Keratinocyte (primary cell): Measurements from ENCODE around the gene FIP1L1. TPM values are rescaled to one million over a fixed set of nuclear protein-coding genes. Genes with fewer than 3 reads are reported as not detected.

Experiments
- DNase-seq: peaks from one replicate; pipeline ENCODE4 v3.0.0-alpha.2; 2011; ENCODE audit warnings: low read depth, missing footprints, low spot score
- FAIRE-seq: peaks from 2 replicates; lab custom pipeline; 2011; peaks lifted over from hg19 to GRCh38; lab: Jason Lieb, UNC
- H2AFZ ChIP-seq: 2 replicates; pipeline ENCODE4 v1.6.0; 2012; ENCODE audit warnings: low read length, control low read depth, inconsistent platforms; ENCODE audit not compliant: control insufficient read depth
- H3K27ac ChIP-seq: 2 replicates; pipeline ENCODE4 v1.5.1; 2011; ENCODE audit warnings: low read length; ENCODE audit not compliant: control insufficient read depth, insufficient read depth
- H3K27me3 ChIP-seq: 3 replicates; pipeline ENCODE4 v1.6.0; 2011; ENCODE audit warnings: low read length; ENCODE audit not compliant: control insufficient read depth, insufficient read depth; ENCODE audit errors: extremely low read depth
- H3K36me3 ChIP-seq, 2 experiments: 2 replicates in 1 of 2; 3 replicates in 1 of 2; pipeline ENCODE4 v1.5.1; 2011; ENCODE audit warnings: low read length in 2 of 2, mild to moderate bottlenecking in 1 of 2; ENCODE audit not compliant: control insufficient read depth in 2 of 2, insufficient read depth in 2 of 2; ENCODE audit errors: extremely low read depth in 1 of 2
- H3K4me1 ChIP-seq: 3 replicates; pipeline ENCODE4 v1.5.1; 2011; ENCODE audit warnings: low read length; ENCODE audit not compliant: control insufficient read depth, insufficient read depth; ENCODE audit errors: extremely low read depth
- H3K4me2 ChIP-seq: 3 replicates; pipeline ENCODE4 v1.6.0; 2011; ENCODE audit warnings: low read depth, low read length; ENCODE audit not compliant: control insufficient read depth, insufficient read depth; ENCODE audit errors: extremely low read depth
- H3K4me3 ChIP-seq, 3 experiments: fragments of 200-600 bp in 1 of 3; sonication (generic) in 1 of 3; 2 replicates in 2 of 3; 3 replicates in 1 of 3; pipeline ENCODE4 v1.5.1; 2011 to 2016; ENCODE audit warnings: low read length in 3 of 3, mild to moderate bottlenecking in 3 of 3, control low read depth in 2 of 3, inconsistent platforms in 1 of 3, low read depth in 1 of 3, mixed read lengths in 1 of 3, mixed run types in 1 of 3, moderate library complexity in 1 of 3; ENCODE audit not compliant: control insufficient read depth in 2 of 3, insufficient read depth in 2 of 3; ENCODE audit errors: extremely low read depth in 1 of 3
- H3K79me2 ChIP-seq: 2 replicates; pipeline ENCODE4 v1.6.0; 2012; ENCODE audit warnings: low read length; ENCODE audit not compliant: control insufficient read depth, insufficient read depth
- H3K9ac ChIP-seq: 3 replicates; pipeline ENCODE4 v1.6.0; 2011; ENCODE audit warnings: low read length; ENCODE audit not compliant: control insufficient read depth, insufficient read depth; ENCODE audit errors: extremely low read depth
- H3K9me1 ChIP-seq: 3 replicates; pipeline ENCODE4 v1.6.0; 2011; ENCODE audit warnings: low read length; ENCODE audit not compliant: control insufficient read depth, insufficient read depth; ENCODE audit errors: extremely low read depth
- H3K9me3 ChIP-seq: 2 replicates; pipeline ENCODE4 v1.5.1; 2012; ENCODE audit warnings: low read depth, low read length; ENCODE audit not compliant: control insufficient read depth
- H4K20me1 ChIP-seq: 3 replicates; pipeline ENCODE4 v1.6.0; 2011; ENCODE audit warnings: low read length; ENCODE audit not compliant: control insufficient read depth, insufficient read depth; ENCODE audit errors: extremely low read depth
- EZH2 ChIP-seq: IDR thresholded peaks from one replicate; pipeline ENCODE4 v1.6.1; 2012; ENCODE audit warnings: inconsistent platforms, mild to moderate bottlenecking, low read length, moderate library complexity
- dilution Hi-C: fragments of 300-500 bp; cut with MboI; formaldehyde crosslinking; loops from one replicate; pipeline ENCODE4 v1.7.0; 2020; ENCODE audit warnings: low sequenced_read_pairs; ENCODE audit not compliant: extremely low pct_ligation_motif_present
- polyA plus RNA-seq, 5 experiments: library from polyadenylated mRNA; depleted of rRNA in 3 of 5; stranded (reverse) in 3 of 5; stranded (forward) in 1 of 5; unstranded in 1 of 5; fragments of >200 nt; gene quantifications; 1 replicate in 1 of 5; 2 replicates in 3 of 5; 3 replicates in 1 of 5; pipeline versions ENCODE4 v1.2.1 to v1.2.3, GENCODE V29; 2011 to 2012; ENCODE audit warnings: missing spikeins in 2 of 5, low read depth in 1 of 5, low replicate concordance in 1 of 5
- TF ChIP-seq, protein P1 (sequence below), 3 experiments: IDR thresholded peaks in 1 of 3; conservative IDR thresholded peaks in 1 of 3; optimal IDR thresholded peaks in 1 of 3; 2 replicates in 2 of 3; 3 replicates in 1 of 3; pipeline versions ENCODE3 to v1.5.1; 2011; ENCODE audit warnings: low read length in 3 of 3, mild to moderate bottlenecking in 3 of 3, moderate library complexity in 2 of 3, control low read depth in 1 of 3, inconsistent platforms in 1 of 3; ENCODE audit not compliant: insufficient read depth in 2 of 3; ENCODE audit errors: extremely low read depth in 1 of 3

The FIP1L1 gene
- polyA plus RNA-seq, 1 donor (not counting 4 experiments of a cell fraction or from before 2014, with no cell fraction given) = 36.7 TPM

DNA sequence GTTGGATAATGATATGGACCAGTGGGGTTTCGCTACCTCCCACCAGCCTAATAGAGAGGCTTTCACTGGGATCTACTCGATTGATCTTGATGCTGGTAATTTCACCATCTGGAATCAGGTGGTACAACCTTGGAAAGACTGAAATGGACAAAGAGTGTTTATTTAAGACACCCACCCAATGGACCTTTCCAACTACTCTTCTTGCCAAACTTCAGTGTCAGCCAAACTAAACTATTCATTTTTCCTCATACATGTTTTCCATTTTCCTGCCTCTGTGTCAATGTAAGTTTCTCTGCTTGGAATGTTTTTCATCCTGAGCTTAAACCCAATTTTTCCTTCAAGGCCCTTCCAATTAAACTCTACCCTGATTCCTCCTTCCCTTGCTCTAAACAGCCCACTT, 121.3 kb downstream of the FIP1L1 start:
- FAIRE-seq (no peak), DNase-seq (no peak)
- no peaks in the 10 kb centered on the region for H3K79me2 ChIP-seq
- H4K20me1 ChIP-seq = no peaks in the 10 kb centered on the region
- H3K27me3 ChIP-seq = no peaks in the 10 kb centered on the region
- H2AFZ ChIP-seq = no peak overlapping the region
- dilution Hi-C loops = no loop called here
- TF ChIP-seq, protein P1, sequence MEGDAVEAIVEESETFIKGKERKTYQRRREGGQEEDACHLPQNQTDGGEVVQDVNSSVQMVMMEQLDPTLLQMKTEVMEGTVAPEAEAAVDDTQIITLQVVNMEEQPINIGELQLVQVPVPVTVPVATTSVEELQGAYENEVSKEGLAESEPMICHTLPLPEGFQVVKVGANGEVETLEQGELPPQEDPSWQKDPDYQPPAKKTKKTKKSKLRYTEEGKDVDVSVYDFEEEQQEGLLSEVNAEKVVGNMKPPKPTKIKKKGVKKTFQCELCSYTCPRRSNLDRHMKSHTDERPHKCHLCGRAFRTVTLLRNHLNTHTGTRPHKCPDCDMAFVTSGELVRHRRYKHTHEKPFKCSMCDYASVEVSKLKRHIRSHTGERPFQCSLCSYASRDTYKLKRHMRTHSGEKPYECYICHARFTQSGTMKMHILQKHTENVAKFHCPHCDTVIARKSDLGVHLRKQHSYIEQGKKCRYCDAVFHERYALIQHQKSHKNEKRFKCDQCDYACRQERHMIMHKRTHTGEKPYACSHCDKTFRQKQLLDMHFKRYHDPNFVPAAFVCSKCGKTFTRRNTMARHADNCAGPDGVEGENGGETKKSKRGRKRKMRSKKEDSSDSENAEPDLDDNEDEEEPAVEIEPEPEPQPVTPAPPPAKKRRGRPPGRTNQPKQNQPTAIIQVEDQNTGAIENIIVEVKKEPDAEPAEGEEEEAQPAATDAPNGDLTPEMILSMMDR (optimal IDR thresholded peaks at IDR 0.05 in 1 of 3, IDR thresholded peaks at IDR 0.05 in 1 of 3, conservative IDR thresholded peaks at IDR 0.05 in 1 of 3; ENCODE audit: extremely low read depth in 1 of 3, insufficient read depth in 2 of 3, low read length in 3 of 3) = no peak
- no peaks in the 10 kb centered on the region for H3K4me1 ChIP-seq
- no peaks in the 10 kb centered on the region for H3K9me3 ChIP-seq
- no peak overlapping the region for H3K4me2 ChIP-seq
- H3K9me1 ChIP-seq = no peaks in the 10 kb centered on the region
- H3K36me3 ChIP-seq = no peaks in the 10 kb centered on the region
- H3K27ac ChIP-seq = no peak overlapping the region
- no peak overlapping the region for H3K4me3 ChIP-seq
- no peak overlapping the region for H3K9ac ChIP-seq

DNA sequence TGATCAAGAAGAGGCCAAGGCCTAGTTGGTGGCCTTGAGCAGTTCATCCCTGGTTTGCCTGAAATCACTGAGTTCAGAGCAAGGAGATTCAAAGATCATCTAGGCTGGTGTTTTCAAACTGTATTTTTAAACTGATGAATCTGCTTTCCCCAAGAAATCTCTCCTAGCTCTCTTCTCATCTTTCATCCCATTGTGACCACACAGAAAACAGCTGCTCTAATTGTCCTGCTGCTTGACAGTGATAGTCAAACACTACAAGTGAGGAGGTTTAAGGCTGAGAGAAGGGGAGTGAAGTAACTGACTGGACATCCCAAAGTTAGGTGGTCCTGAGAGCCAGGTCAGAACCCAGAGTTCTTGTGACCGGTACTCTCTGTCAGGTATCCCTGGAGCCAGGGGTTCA, 122.3 kb downstream of the FIP1L1 start:
- no peaks in the 10 kb centered on the region for H3K9me1 ChIP-seq
- DNase-seq (no peak), FAIRE-seq (no peak)
- H2AFZ ChIP-seq = no peak overlapping the region
- no peaks in the 10 kb centered on the region for H3K79me2 ChIP-seq
- H3K27ac ChIP-seq = no peak overlapping the region
- TF ChIP-seq, protein P1 (optimal IDR thresholded peaks at IDR 0.05 in 1 of 3, IDR thresholded peaks at IDR 0.05 in 1 of 3, conservative IDR thresholded peaks at IDR 0.05 in 1 of 3; ENCODE audit: extremely low read depth in 1 of 3, insufficient read depth in 2 of 3, low read length in 3 of 3) = no peak
- no peak for TF ChIP-seq EZH2
- H3K27me3 ChIP-seq = no peaks in the 10 kb centered on the region
- H3K36me3 ChIP-seq = no peaks in the 10 kb centered on the region
- no peaks in the 10 kb centered on the region for H3K4me1 ChIP-seq
- H3K9ac ChIP-seq = no peak overlapping the region
- H3K4me2 ChIP-seq = no peak overlapping the region
- H4K20me1 ChIP-seq = no peaks in the 10 kb centered on the region
- dilution Hi-C loops = no loop called here
- no peak overlapping the region for H3K4me3 ChIP-seq
- no peaks in the 10 kb centered on the region for H3K9me3 ChIP-seq
